Motor neuron (in vitro differentiated cells): ENCODE data around the gene ACSL6. TPM values are rescaled to one million over a fixed set of nuclear protein-coding genes. Genes with fewer than 3 reads are reported as not detected.

Experiments used
- ATAC-seq, 8 experiments: fragments of 200-7000 bp; cut with Tn5 transposase; replicated peaks in 6 of 8; 2 replicates each; pipeline ENCODE4 v1.8.0; 2021; ENCODE audit warnings: mild to moderate bottlenecking in 8 of 8, moderate library complexity in 8 of 8
- H3K27ac ChIP-seq, 2 donors: fragments of 250-450 bp; sonication (Bioruptor Pico); 2 replicates each; pipeline ENCODE4 v1.9.0; 2021; ENCODE audit warnings: antibody characterized with exemption in 2 of 2, mild to moderate bottlenecking in 2 of 2, moderate library complexity in 1 of 2
- H3K4me1 ChIP-seq, 2 donors: fragments of 250-450 bp; sonication (Bioruptor Pico); replicated peaks in 1 of 2; 2 replicates each; pipeline ENCODE4 v1.6.1; 2021; ENCODE audit warnings: antibody characterized with exemption in 2 of 2, mild to moderate bottlenecking in 2 of 2, moderate library complexity in 1 of 2
- H3K4me3 ChIP-seq, 5 donors: fragments of 250-450 bp; sonication (Bioruptor Pico); 2 replicates each; pipeline ENCODE4 v1.9.0; 2021; ENCODE audit warnings: antibody characterized with exemption in 5 of 5, mild to moderate bottlenecking in 5 of 5, moderate library complexity in 4 of 5
- WGBS, 10 experiments: fragments of 450-650 bp; shearing (Covaris generic); methylation state at CpG; one replicate each; pipeline ENCODE4 v1.0.0; 2022; 5-methylcytosine and 5-hydroxymethylcytosine counted together
- in situ Hi-C, 9 experiments: fragments of 400-800 bp; cut with MboI; loops; one replicate each; pipeline ENCODE4 v1.15.0; 2021; ENCODE audit warnings: low sequenced_read_pairs in 9 of 9, low pct_unique_long_range_greater_than_20kb in 2 of 9; ENCODE audit not compliant: unreplicated experiment in 9 of 9
- total RNA-seq, 8 experiments: library from RNA; unstranded; fragments of 300-600 nt; gene quantifications; 2 replicates each; pipeline versions ENCODE4 v1.2.3 to v1.2.4, GENCODE V29; 2022

Gene ACSL6
- total RNA-seq, 8 experiments from 2014 or later: 0.31 to 20.5 (median 8.7) TPM

DNA sequence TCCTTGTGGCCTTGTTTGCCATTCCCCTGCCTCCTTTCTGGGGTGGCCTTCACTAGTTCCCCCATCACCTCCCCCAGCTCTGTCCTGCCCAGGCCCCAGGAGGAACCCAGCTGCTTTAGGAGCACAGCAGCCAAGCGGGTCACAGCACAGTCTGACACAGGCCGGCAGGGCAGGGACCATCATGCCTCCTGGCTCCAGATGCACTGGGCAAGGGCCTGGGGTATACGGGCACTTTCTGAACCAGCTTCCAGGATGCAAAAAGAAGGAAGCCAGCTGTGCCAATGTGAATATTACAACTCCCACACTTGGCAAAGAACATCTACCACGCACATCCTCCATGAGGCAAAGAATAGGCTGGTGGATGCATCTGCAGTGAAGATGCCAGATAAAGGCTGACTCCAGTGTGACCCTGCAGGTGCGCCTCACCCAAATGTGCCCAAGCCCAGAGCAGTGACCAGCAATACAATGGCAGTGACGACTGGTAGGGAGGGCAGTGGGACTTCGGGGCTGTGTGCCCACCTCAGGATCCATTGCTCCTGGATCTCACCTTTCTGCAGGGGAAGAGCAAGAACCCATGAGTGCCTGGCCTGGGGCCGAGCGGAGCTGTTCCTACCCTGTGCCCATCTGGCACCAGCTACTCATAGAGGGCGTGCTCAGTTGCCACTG, 42.7 kb upstream of the ACSL6 start:
- peaks cover 3 to 5% of the 10 kb centered on the region in 2 donors for H3K4me1 ChIP-seq
- WGBS, 10 experiments: 57 to 100% (median 78%) methylated on average over 1 to 5 of the region's 10 CpGs; no CpG with 5 or more reads in 3 of the 10 experiments
- H3K27ac ChIP-seq: no peak overlapping the region
- no peak for ATAC-seq
- in situ Hi-C loops: no loop called here
- no peak overlapping the region for H3K4me3 ChIP-seq

DNA sequence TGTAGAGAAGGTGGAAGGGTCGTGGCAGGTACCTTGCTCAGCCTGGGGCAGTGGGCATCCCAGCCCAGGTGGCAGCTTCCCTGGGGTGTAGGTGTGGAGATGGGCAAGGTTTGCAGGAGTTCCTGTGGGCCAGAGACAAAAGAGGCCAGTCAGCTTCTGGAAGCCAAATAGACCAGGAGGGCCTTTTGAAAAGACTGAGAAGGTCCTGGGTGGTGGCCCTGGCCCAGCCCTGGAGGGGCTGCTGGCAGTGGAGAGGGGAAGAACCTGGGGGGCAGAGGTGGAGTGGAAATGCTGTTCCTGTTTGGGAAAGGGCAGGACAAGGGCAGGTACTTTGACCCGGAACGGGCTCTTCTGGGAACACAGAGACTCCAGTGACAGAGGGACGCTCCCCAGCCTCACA, 42.0 kb upstream of the ACSL6 start:
- H3K4me1 ChIP-seq: peaks cover 3 to 5% of the 10 kb centered on the region in 2 donors
- no peak for ATAC-seq
- in situ Hi-C loops: no loop called here
- no peak overlapping the region for H3K27ac ChIP-seq
- WGBS, 10 experiments: 17 to 100% (median 71%) methylated on average over 1 to 4 of the region's 4 CpGs; no CpG with 5 or more reads in 5 of the 10 experiments
- no peak overlapping the region for H3K4me3 ChIP-seq

DNA sequence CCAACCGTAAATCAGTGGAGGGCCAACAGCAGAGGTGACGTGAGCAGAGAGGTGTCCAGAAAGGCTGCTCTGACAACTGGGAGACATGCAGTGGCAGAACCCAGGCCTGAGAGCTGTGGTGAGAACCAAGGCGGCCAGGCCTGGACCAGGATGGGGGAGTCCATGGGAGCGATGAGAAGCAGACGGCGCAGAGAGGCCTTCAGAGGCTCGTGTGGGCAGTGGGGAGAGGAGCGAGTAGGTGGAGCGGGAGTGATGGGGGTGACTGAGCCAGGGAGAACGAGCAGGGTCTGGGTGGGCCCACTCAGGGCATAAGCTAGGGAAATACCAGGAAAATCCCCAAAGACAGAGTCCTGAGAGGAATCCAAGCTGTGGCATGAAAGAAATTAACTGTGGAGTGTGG, 41.1 kb upstream of the ACSL6 start:
- H3K27ac ChIP-seq: no peak overlapping the region
- in situ Hi-C loops: no loop called here
- H3K4me1 ChIP-seq: peaks cover 3 to 5% of the 10 kb centered on the region in 2 donors
- 0 to 100% (median 60%) methylated on average over 1 to 5 of the region's 10 CpGs; no CpG with 5 or more reads in 3 of the 10 experiments for WGBS, 10 experiments
- H3K4me3 ChIP-seq: no peak overlapping the region
- ATAC-seq: no peak

GRCh38 chr5:132050661-132051552, 39.4 kb upstream of the ACSL6 start:
- in situ Hi-C loops: no loop called here
- H3K4me3 ChIP-seq: no peak overlapping the region
- 33 to 81% (median 63%) methylated on average over 1 to 6 of the region's 9 CpGs; no CpG with 5 or more reads in 6 of the 10 experiments for WGBS, 10 experiments

GRCh38 chr5:132050136-132050535, 38.7 kb upstream of the ACSL6 start:
- no peak overlapping the region for H3K27ac ChIP-seq
- H3K4me3 ChIP-seq: no peak overlapping the region
- peaks cover 3 to 5% of the 10 kb centered on the region in 2 donors for H3K4me1 ChIP-seq
- in situ Hi-C loops: no loop called here
- no peak for ATAC-seq
- 32 to 100% (median 70%) methylated on average over 1 to 3 of the region's 5 CpGs; no CpG with 5 or more reads in 7 of the 10 experiments for WGBS, 10 experiments

More at GRCh38 chr5:132050661-132051552, 39.4 kb upstream of the ACSL6 start:
- Histone ChIP-seq H3K4me1 (peaks cover 3 to 5% of the 10 kb centered on the region in 2 donors), H3K27ac (no peak overlapping the region)
- ATAC-seq: peak in 3 of 8 experiments; percentile 58 to 71 (median 65)

DNA sequence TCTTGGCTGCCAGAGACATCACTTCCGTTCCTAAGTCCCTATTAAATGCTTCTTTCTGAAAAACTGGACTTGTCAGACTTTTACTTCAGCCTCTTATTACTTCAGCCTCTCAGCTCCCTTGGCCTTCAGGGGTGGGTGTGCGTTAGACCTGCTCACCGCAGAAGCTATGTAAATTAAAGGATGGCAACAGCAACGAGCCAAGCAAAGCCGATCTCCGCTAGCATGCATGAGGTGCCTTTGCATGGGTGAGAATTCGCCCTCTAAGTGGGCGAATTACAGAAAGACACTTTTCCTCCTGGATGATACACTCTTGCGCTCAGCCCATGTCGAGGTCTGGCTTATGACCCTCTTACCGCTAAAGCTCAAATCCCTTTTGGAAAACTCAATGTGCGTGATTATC, 38.1 kb upstream of the ACSL6 start:
- in situ Hi-C loops: no loop called here
- 67 to 100% (median 85%) methylated on average over 1 to 10 of the region's 12 CpGs; no CpG with 5 or more reads in 2 of the 10 experiments for WGBS, 10 experiments
- Histone ChIP-seq H3K4me3 (no peak overlapping the region), H3K4me1 (peaks cover 3 to 5% of the 10 kb centered on the region in 2 donors), H3K27ac (no peak overlapping the region)
- ATAC-seq: no peak

- Histone ChIP-seq H3K27ac (no peak overlapping the region), H3K4me1 (peaks cover 3 to 5% of the 10 kb centered on the region in 2 donors), H3K4me3 (no peak overlapping the region)
- WGBS, 10 experiments: 0 to 100% (median 77%) methylated on average over 1 to 3 of the region's 4 CpGs; no CpG with 5 or more reads in 4 of the 10 experiments
- in situ Hi-C loops: no loop called here
- no peak for ATAC-seq
These were observed 37.6 kb upstream of the ACSL6 start for GRCh38 chr5:132049093-132049492.

GRCh38 chr5:132046880-132047299, 35.4 kb upstream of the ACSL6 start:
- 0 to 78% (median 42%) methylated on average over 2 to 5 of the region's 7 CpGs; no CpG with 5 or more reads in 3 of the 10 experiments for WGBS, 10 experiments
- ATAC-seq: peak in 3 of 8 experiments; percentile 57 to 77 (median 73)
- H3K27ac ChIP-seq: no peak overlapping the region
- H3K4me1 ChIP-seq: peaks cover 3 to 5% of the 10 kb centered on the region in 2 donors
- no peak overlapping the region for H3K4me3 ChIP-seq
- in situ Hi-C loops: no loop called here

- H3K4me3 ChIP-seq: no peak overlapping the region
- H3K27ac ChIP-seq: no peak overlapping the region
- WGBS, 10 experiments: 70 to 100% (median 85%) methylated on average over 3 to 9 of the region's 10 CpGs; no CpG with 5 or more reads in 3 of the 10 experiments
- no peaks in the 10 kb centered on the region for H3K4me1 ChIP-seq
- in situ Hi-C loops: no loop called here
- no peak for ATAC-seq
These were observed 32.7 kb upstream of the ACSL6 start for GRCh38 chr5:132044207-132044606.

GRCh38 chr5:132037353-132037752, 25.9 kb upstream of the ACSL6 start:
- Histone ChIP-seq H3K4me3 (no peak overlapping the region), H3K27ac (no peak overlapping the region), H3K4me1 (no peaks in the 10 kb centered on the region)
- 0 to 80% (median 41%) methylated on average over 1 to 2 of the region's 2 CpGs for WGBS, 10 experiments
- in situ Hi-C loops: no loop called here
- peak in 2 of 8 experiments; percentile 54 to 57 for ATAC-seq

DNA sequence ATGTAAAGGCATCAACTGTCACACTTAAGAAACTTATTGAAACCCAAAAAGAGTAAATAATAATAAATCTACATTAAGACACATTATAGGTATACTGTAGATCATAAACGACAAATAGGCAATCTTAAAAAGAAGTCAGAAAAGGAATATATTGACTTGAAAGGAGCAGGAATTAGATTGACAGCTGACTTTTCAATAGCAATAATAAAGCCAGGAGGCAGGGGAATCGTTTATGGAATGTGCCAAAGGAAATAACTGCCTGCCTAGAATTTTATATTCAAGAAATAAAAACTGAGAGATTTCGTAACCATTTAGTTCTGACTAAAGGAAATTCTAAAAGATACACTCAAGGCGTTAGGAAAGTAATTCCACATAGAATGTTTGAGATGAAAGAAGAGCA, 21.7 kb upstream of the ACSL6 start:
- no peaks in the 10 kb centered on the region for H3K4me1 ChIP-seq
- WGBS, 10 experiments: 19 to 79% (median 64%) methylated on average over 4 of the region's 4 CpGs; no CpG with 5 or more reads in 2 of the 10 experiments
- H3K27ac ChIP-seq: no peak overlapping the region
- in situ Hi-C loops: no loop called here
- no peak for ATAC-seq
- H3K4me3 ChIP-seq: no peak overlapping the region

DNA sequence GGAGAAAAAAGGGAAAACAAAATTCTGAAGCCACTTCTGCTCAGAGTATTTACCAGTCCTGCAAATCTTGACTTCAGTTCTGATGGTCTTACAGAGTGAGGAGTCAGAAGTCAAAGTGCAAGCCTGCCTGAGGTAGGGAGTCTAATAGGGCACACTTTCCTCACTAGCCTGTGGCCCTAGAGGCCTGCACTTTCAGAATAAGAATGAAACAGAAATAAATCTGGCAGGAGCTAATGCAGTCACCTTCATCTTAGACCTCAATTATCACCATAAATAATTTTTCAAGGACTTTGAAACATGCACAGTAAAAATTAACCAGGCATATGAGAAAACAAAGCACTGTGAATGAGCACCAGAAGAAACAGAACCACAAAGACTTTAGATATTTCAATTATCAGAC, 20.7 kb upstream of the ACSL6 start:
- in situ Hi-C loops: no loop called here
- Histone ChIP-seq H3K27ac (no peak overlapping the region), H3K4me3 (no peak overlapping the region), H3K4me1 (no peaks in the 10 kb centered on the region)
- no peak for ATAC-seq

GRCh38 chr5:132030610-132031009, 19.2 kb upstream of the ACSL6 start:
- no peak for ATAC-seq
- 40 to 100% (median 80%) methylated on average over 1 to 2 of the region's 2 CpGs; no CpG with 5 or more reads in 1 of the 10 experiments for WGBS, 10 experiments
- in situ Hi-C loops: no loop called here
- no peak overlapping the region for H3K4me3 ChIP-seq
- H3K27ac ChIP-seq: no peak overlapping the region
- H3K4me1 ChIP-seq: no peaks in the 10 kb centered on the region
